HepG2 (cell line): ENCODE measurements around the gene F2RL3. TPM values are rescaled to one million over a fixed set of nuclear protein-coding genes. Genes with fewer than 3 reads are reported as not detected.

Source experiments
- ARNTL ChIP-seq: sonication (generic); formaldehyde crosslinking; IDR thresholded peaks from 2 replicates; pipeline ENCODE4 v1.4.0; 2020; ENCODE audit warnings: mild to moderate bottlenecking, missing genetic modification reagents
- DBP ChIP-seq: sonication (generic); formaldehyde crosslinking; IDR thresholded peaks from 2 replicates; pipeline ENCODE4 v1.4.0; 2020; ENCODE audit warnings: missing genetic modification reagents; ENCODE audit errors: not compliant biosample characterization
- ELF3 ChIP-seq: IDR thresholded peaks from 2 replicates; pipeline ENCODE4 v1.6.1; 2016; ENCODE audit warnings: missing genetic modification reagents, missing compliant biosample characterization
- ERF ChIP-seq: IDR thresholded peaks from 2 replicates; pipeline ENCODE4 v1.6.1; 2018; ENCODE audit warnings: missing biosample characterization, missing genetic modification reagents
- JUN ChIP-seq: sonication (generic); formaldehyde crosslinking; IDR thresholded peaks from 2 replicates; pipeline ENCODE4 v1.4.0; 2020; ENCODE audit warnings: mild to moderate bottlenecking, missing genetic modification reagents
- MIER2 ChIP-seq: IDR thresholded peaks from 2 replicates; pipeline ENCODE4 v1.6.1; 2016; ENCODE audit warnings: missing biosample characterization, missing genetic modification reagents
- SNAPC4 ChIP-seq: sonication (generic); formaldehyde crosslinking; IDR thresholded peaks from 2 replicates; pipeline ENCODE4 v1.4.0; 2020; ENCODE audit warnings: mild to moderate bottlenecking, missing genetic modification reagents
- SP140L ChIP-seq: sonication (generic); formaldehyde crosslinking; IDR thresholded peaks from 2 replicates; pipeline ENCODE4 v1.4.0; 2020; ENCODE audit warnings: missing genetic modification reagents, borderline replicate concordance
- TFE3 ChIP-seq: IDR thresholded peaks from 2 replicates; pipeline ENCODE4 v1.6.1; 2016
- ZFX ChIP-seq: sonication (generic); formaldehyde crosslinking; IDR thresholded peaks from 2 replicates; pipeline ENCODE4 v1.4.0; 2020; ENCODE audit warnings: mild to moderate bottlenecking, low read depth, missing genetic modification reagents, moderate library complexity
- ZNF230 ChIP-seq: sonication (generic); formaldehyde crosslinking; IDR thresholded peaks from 2 replicates; pipeline ENCODE4 v1.4.0; 2020; ENCODE audit warnings: mild to moderate bottlenecking, missing genetic modification reagents
- ZNF782 ChIP-seq: sonication (generic); formaldehyde crosslinking; IDR thresholded peaks from 2 replicates; pipeline ENCODE4 v1.4.0; 2020; ENCODE audit warnings: missing genetic modification reagents, mild to moderate bottlenecking, borderline replicate concordance
- polyA plus RNA-seq, 8 experiments: library from polyadenylated mRNA; depleted of rRNA in 3 of 8; stranded (reverse) in 7 of 8; unstranded in 1 of 8; fragments of >200 nt; fragmentation: Illumina TruSeq in 4 of 8; extraction: Trizol in 4 of 8; gene quantifications; 2 replicates each; pipeline versions ENCODE4 v1.2.1 to v1.2.3, GENCODE V29; 2011 to 2016; ENCODE audit warnings: low read depth in 4 of 8, missing spikeins in 1 of 8, mixed read lengths in 1 of 8; ENCODE audit not compliant: insufficient read depth in 1 of 8
- total RNA-seq, 5 experiments: library from RNA; depleted of rRNA; stranded (reverse); fragments of >200 nt; fragmentation: Illumina TruSeq; extraction: Trizol; gene quantifications; 2 replicates each; pipeline ENCODE4 v1.2.3, GENCODE V29; 2016; ENCODE audit warnings: low read depth in 1 of 5

The F2RL3 gene
- total and polyA plus RNA-seq, 2 of the 13 experiments (the other 11 are each of a cell fraction or from before 2014, with no cell fraction given), result not detected

GRCh38 chr19:16893686-16893989 lies 4.8 kb downstream of the F2RL3 start (continued):
- TF ChIP-seq SNAPC4 (CRISPR knock-in tag) (no peak), ZFX (CRISPR knock-in tag) (0 out of 2 replicates have a peak, but pooled peaks have one; percentile 32), ARNTL (no peak), DBP (CRISPR knock-in tag) (no peak), ZNF782 (CRISPR knock-in tag) (no peak), ERF (CRISPR knock-in tag) (peak; percentile 18; the same call in 1 of the 2 replicates), JUN (no peak), MIER2 (CRISPR knock-in tag) (no peak), SP140L (CRISPR knock-in tag) (no peak), TFE3 (CRISPR knock-in tag) (0 out of 2 replicates have a peak, but pooled peaks have one; percentile 34), ELF3 (0 out of 2 replicates have a peak, but pooled peaks have one; percentile 43), ZNF230 (CRISPR knock-in tag) (no peak)
